Hepatocyte (in vitro differentiated cells): ENCODE measurements around the gene TFAP2B. TPM values are rescaled to one million over a fixed set of nuclear protein-coding genes. Genes with fewer than 3 reads are reported as not detected.

Source experiments
- DNase-seq: peaks from one replicate; pipeline ENCODE4 v3.0.0-alpha.2; 2016; ENCODE audit warnings: low spot score
- H2AFZ ChIP-seq: fragments of 200-600 bp; sonication (generic); 2 replicates; pipeline ENCODE4 v1.6.0; 2016; ENCODE audit warnings: antibody characterized with exemption, mild to moderate bottlenecking
- H3K27ac ChIP-seq: fragments of 200-600 bp; sonication (generic); 2 replicates; pipeline ENCODE4 v1.5.1; 2016; ENCODE audit warnings: mild to moderate bottlenecking
- H3K27me3 ChIP-seq: fragments of 200-600 bp; sonication (generic); 2 replicates; pipeline ENCODE4 v1.6.1; 2016
- H3K36me3 ChIP-seq: fragments of 200-600 bp; sonication (generic); replicated peaks from 2 replicates; pipeline ENCODE4 v1.5.1; 2016; ENCODE audit warnings: low read depth; ENCODE audit not compliant: insufficient read depth
- H3K4me1 ChIP-seq: fragments of 200-600 bp; sonication (generic); 2 replicates; pipeline ENCODE4 v1.5.1; 2016; ENCODE audit warnings: mild to moderate bottlenecking, moderate library complexity; ENCODE audit not compliant: insufficient read depth
- H3K4me2 ChIP-seq: fragments of 200-600 bp; sonication (generic); 2 replicates; pipeline ENCODE4 v1.6.0; 2016
- H3K4me3 ChIP-seq: fragments of 200-600 bp; sonication (generic); 2 replicates; pipeline ENCODE4 v1.5.1; 2016; ENCODE audit warnings: mild to moderate bottlenecking
- H3K79me2 ChIP-seq: fragments of 200-600 bp; sonication (generic); 2 replicates; pipeline ENCODE4 v1.6.0; 2017; ENCODE audit warnings: mild to moderate bottlenecking
- H3K9me2 ChIP-seq: fragments of 200-600 bp; sonication (generic); replicated peaks from 2 replicates; pipeline ENCODE4 v1.6.0; 2017; ENCODE audit warnings: mild to moderate bottlenecking; ENCODE audit not compliant: insufficient read depth
- H3K9me3 ChIP-seq: fragments of 200-600 bp; sonication (generic); 2 replicates; pipeline ENCODE4 v1.5.1; 2016; ENCODE audit warnings: low read depth, mild to moderate bottlenecking
- H4K20me1 ChIP-seq: fragments of 200-600 bp; sonication (generic); 2 replicates; pipeline ENCODE4 v1.6.0; 2016; ENCODE audit warnings: mild to moderate bottlenecking; ENCODE audit not compliant: insufficient read depth, poor library complexity, severe bottlenecking
- EZH2 ChIP-seq: fragments of 200-600 bp; sonication (generic); IDR thresholded peaks from 2 replicates; pipeline ENCODE4 v1.6.1; 2016; ENCODE audit warnings: antibody characterized with exemption, mild to moderate bottlenecking, borderline replicate concordance
- EZH2phosphoT487 ChIP-seq: fragments of 200-600 bp; sonication (generic); IDR thresholded peaks from one replicate; pipeline ENCODE4 v1.6.1; 2018; ENCODE audit warnings: antibody characterized with exemption, mild to moderate bottlenecking, low read depth, moderate library complexity; ENCODE audit not compliant: unreplicated experiment, severe bottlenecking
- WGBS: methylation state at CpG from one replicate; pipeline ENCODE4 v1.1.6; 2016; ENCODE audit warnings: low lambda C conversion rate; ENCODE audit errors: missing lambda C conversion rate; 5-methylcytosine and 5-hydroxymethylcytosine counted together
- polyA plus RNA-seq: library from polyadenylated mRNA; unstranded; fragments of >200 nt; fragmentation: Nextera tagmentation; extraction: Ambion mirVana; gene quantifications from 2 replicates; pipeline ENCODE4 v1.2.1, GENCODE V29; 2016
- total RNA-seq: library from RNA; depleted of rRNA; stranded (reverse); fragments of >200 nt; gene quantifications from 2 replicates; pipeline ENCODE4 v1.2.3, GENCODE V29; 2014
- TF ChIP-seq, protein P1 (sequence below): fragments of 200-600 bp; sonication (generic); IDR thresholded peaks from 2 replicates; pipeline ENCODE4 v1.5.1; 2016; ENCODE audit warnings: antibody characterized with exemption, mild to moderate bottlenecking; ENCODE audit not compliant: poor library complexity

TFAP2B gene
- total and polyA plus RNA-seq, 2 experiments from 2014 or later = 0.73 to 1.3 TPM

DNA sequence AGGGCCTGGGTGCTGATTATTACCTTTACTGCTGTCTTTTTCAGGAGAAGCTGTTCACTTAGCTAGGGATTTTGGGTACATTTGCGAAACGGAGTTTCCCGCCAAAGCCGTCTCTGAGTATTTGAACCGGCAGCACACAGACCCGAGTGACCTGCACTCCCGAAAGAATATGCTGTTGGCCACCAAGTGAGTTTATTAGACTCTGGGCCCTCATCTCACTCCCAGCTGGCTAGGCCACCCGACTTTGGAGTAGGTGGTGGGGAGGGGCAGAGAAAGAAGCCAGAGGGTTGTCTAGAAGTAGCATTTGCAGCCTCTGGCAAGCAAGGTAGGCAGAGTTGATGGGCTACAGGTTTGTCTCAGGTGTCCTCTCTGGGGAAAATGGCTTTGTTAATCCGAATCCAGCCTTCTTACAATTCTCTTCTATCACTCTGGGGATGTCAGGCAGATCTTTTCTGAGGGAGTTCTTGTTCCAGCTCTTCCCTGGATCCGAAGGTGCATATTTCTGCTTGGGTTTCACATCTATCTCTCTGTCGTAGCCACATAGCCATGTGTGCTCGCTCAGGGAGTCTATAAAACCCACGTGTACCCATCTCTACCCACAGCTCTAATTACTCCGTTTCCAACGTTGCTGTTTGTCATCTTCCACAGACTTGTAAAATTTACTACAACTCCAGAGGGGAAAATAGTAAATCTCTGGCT lies 21.6 kb downstream of the TFAP2B start:
- Histone ChIP-seq H3K27me3 (peaks cover 100% of the 10 kb centered on the region), H3K4me2 (no peak overlapping the region), H3K9me3 (no peaks in the 10 kb centered on the region), H3K27ac (no peak overlapping the region), H4K20me1 (no peaks in the 10 kb centered on the region), H3K79me2 (no peaks in the 10 kb centered on the region), H2AFZ (no peak overlapping the region), H3K4me3 (no peak overlapping the region), H3K9me2 (no peaks in the 10 kb centered on the region), H3K4me1 (no peaks in the 10 kb centered on the region), H3K36me3 (no peaks in the 10 kb centered on the region)
- no peak for DNase-seq
- 10% methylated on average over 15 of the region's 15 CpGs for WGBS
- TF ChIP-seq, protein P1, sequence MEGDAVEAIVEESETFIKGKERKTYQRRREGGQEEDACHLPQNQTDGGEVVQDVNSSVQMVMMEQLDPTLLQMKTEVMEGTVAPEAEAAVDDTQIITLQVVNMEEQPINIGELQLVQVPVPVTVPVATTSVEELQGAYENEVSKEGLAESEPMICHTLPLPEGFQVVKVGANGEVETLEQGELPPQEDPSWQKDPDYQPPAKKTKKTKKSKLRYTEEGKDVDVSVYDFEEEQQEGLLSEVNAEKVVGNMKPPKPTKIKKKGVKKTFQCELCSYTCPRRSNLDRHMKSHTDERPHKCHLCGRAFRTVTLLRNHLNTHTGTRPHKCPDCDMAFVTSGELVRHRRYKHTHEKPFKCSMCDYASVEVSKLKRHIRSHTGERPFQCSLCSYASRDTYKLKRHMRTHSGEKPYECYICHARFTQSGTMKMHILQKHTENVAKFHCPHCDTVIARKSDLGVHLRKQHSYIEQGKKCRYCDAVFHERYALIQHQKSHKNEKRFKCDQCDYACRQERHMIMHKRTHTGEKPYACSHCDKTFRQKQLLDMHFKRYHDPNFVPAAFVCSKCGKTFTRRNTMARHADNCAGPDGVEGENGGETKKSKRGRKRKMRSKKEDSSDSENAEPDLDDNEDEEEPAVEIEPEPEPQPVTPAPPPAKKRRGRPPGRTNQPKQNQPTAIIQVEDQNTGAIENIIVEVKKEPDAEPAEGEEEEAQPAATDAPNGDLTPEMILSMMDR = no peak
- TF ChIP-seq EZH2phosphoT487 = no peak
- no peak for TF ChIP-seq EZH2

DNA sequence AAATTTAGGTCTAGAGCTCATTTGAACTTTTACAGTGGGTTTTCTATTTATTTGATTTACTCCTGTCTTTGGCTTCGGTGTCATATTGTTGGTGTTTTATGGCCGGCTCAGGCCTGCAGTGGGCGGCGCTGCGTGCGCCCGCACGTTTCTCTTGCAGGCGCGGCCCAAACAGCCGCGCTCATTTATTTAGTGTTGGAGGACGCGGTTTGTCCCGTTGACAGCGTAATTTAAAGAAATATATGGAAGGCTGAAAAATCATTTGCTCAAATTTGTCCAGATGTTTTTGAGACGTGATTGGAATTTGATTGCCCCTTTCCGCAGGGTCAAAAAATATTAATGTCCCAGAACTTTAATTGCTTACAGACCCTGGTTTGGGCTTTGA lies 22.1 kb downstream of the TFAP2B start:
- H3K4me1 ChIP-seq = no peaks in the 10 kb centered on the region
- no peaks in the 10 kb centered on the region for H3K36me3 ChIP-seq
- no peak overlapping the region for H2AFZ ChIP-seq
- peaks cover 100% of the 10 kb centered on the region for H3K27me3 ChIP-seq
- H3K9me2 ChIP-seq = no peaks in the 10 kb centered on the region
- WGBS = 5% methylated on average over 18 of the region's 18 CpGs
- H4K20me1 ChIP-seq = no peaks in the 10 kb centered on the region
- TF ChIP-seq EZH2 (peak; percentile 78), EZH2phosphoT487 (no peak)
- TF ChIP-seq, protein P1 = no peak
- no peaks in the 10 kb centered on the region for H3K79me2 ChIP-seq
- no peaks in the 10 kb centered on the region for H3K9me3 ChIP-seq
- H3K4me3 ChIP-seq = no peak overlapping the region
- DNase-seq = no peak
- no peak overlapping the region for H3K27ac ChIP-seq
- H3K4me2 ChIP-seq = no peak overlapping the region

DNA sequence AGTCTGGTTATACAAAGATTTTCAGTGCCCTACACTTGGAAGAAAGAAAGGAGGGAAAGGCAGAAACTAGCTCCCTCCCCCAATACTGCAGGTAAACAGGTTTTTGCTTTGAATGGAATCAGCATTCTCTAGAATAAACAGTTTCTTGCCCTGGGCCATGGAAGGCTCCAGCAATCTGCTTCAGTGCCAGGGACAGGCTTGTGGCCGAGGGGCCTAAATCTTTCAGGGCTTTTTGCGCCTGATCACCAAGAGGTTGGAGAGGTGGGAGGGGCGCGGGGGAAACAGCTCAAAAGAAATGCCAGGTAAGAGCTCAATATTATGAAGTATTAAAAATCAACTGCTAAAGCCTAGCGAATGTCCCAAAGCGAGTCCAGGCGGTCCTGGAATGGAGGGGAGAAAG lies 23.8 kb downstream of the TFAP2B start:
- H2AFZ ChIP-seq = no peak overlapping the region
- no peak for DNase-seq
- no peaks in the 10 kb centered on the region for H3K4me1 ChIP-seq
- no peak for TF ChIP-seq EZH2
- no peak for TF ChIP-seq EZH2phosphoT487
- TF ChIP-seq, protein P1 = no peak
- H3K27me3 ChIP-seq = peaks cover 100% of the 10 kb centered on the region
- H3K9me2 ChIP-seq = no peaks in the 10 kb centered on the region
- H3K4me2 ChIP-seq = peak overlapping the region; percentile 42
- H3K36me3 ChIP-seq = no peaks in the 10 kb centered on the region
- H3K4me3 ChIP-seq = no peak overlapping the region
- H3K27ac ChIP-seq = peak overlapping the region; percentile 16
- 6% methylated on average over 7 of the region's 7 CpGs for WGBS
- no peaks in the 10 kb centered on the region for H3K9me3 ChIP-seq
- no peaks in the 10 kb centered on the region for H4K20me1 ChIP-seq
- no peaks in the 10 kb centered on the region for H3K79me2 ChIP-seq
